ENCODE results near the gene KIAA0513. TPM values are rescaled to one million over a fixed set of nuclear protein-coding genes. Genes with fewer than 3 reads are reported as not detected.

The KIAA0513 gene
- total and polyA plus RNA-seq, 2 of the 13 experiments (the other 11 are each of a cell fraction or from before 2014, with no cell fraction given), result 1.8 TPM

- no peak for TF ChIP-seq MTERF4 (CRISPR knock-in tag; IDR thresholded peaks at IDR 0.05)
- TF ChIP-seq KDM5B (CRISPR knock-in tag; IDR thresholded peaks at IDR 0.05; ENCODE audit: borderline replicate concordance), result no peak; the same call in 1 of the 2 replicates
- 0 out of 2 replicates have a peak, but pooled peaks have one; percentile 18 for TF ChIP-seq HMGXB3 (CRISPR knock-in tag; IDR thresholded peaks at IDR 0.05; ENCODE audit: borderline replicate concordance)
- no peak for TF ChIP-seq SRSF9 (IDR thresholded peaks at IDR 0.05; ENCODE audit: borderline replicate concordance, insufficient read depth, low read depth, low read length, poor library complexity, severe bottlenecking)
- no peak for TF ChIP-seq ATF5 (CRISPR knock-in tag; IDR thresholded peaks at IDR 0.05; ENCODE audit: low read depth)
- peak; percentile 82 for TF ChIP-seq SP5 (CRISPR knock-in tag; IDR thresholded peaks at IDR 0.05; ENCODE audit: borderline replicate concordance, low read depth)
- TF ChIP-seq ZNF354B (CRISPR knock-in tag; IDR thresholded peaks at IDR 0.05), result peak; percentile 97
- TF ChIP-seq ZNF790 (CRISPR knock-in tag; IDR thresholded peaks at IDR 0.05; ENCODE audit: borderline replicate concordance), result no peak; the same call in none of the 2 replicates
- TF ChIP-seq ZNF430 (CRISPR knock-in tag; IDR thresholded peaks at IDR 0.05), result peak; percentile 64
- 0 out of 2 replicates have a peak, but pooled peaks have one; percentile 86 for TF ChIP-seq ZNF780A (CRISPR knock-in tag; IDR thresholded peaks at IDR 0.05)
- no peak for TF ChIP-seq MEIS2 (CRISPR knock-in tag; IDR thresholded peaks at IDR 0.05)
- TF ChIP-seq NAIF1 (CRISPR knock-in tag; IDR thresholded peaks at IDR 0.05; ENCODE audit: borderline replicate concordance), result peak; percentile 90
- no peak for TF ChIP-seq ZNF468 (CRISPR knock-in tag; IDR thresholded peaks at IDR 0.05)
- TF ChIP-seq SKIL (CRISPR knock-in tag; IDR thresholded peaks at IDR 0.05; ENCODE audit: borderline replicate concordance), result no peak
- TF ChIP-seq GPN1 (CRISPR knock-in tag; IDR thresholded peaks at IDR 0.05; ENCODE audit: borderline replicate concordance), result peak; percentile 67; the same call in 1 of the 2 replicates
- TF ChIP-seq NFIB (CRISPR knock-in tag; IDR thresholded peaks at IDR 0.05; ENCODE audit: borderline replicate concordance), result no peak
- 0 out of 2 replicates have a peak, but pooled peaks have one; percentile 4 for TF ChIP-seq ZNF121 (CRISPR knock-in tag; IDR thresholded peaks at IDR 0.05)
- no peak for TF ChIP-seq ZNF367 (CRISPR knock-in tag; IDR thresholded peaks at IDR 0.05; ENCODE audit: borderline replicate concordance)
These were observed 109.2 kb downstream of the KIAA0513 start (continued) for GRCh38 chr16:85136702-85137322.

Measured in HepG2 (cell line).